Activated T-cell treated with anti-CD3 and anti-CD28 coated beads for 1 hour (primary cell): Measurements from ENCODE around the gene TMEM260.

Experiments
- DNase-seq: peaks from one replicate; pipeline ENCODE4 v3.0.0-alpha.2; 2020; ENCODE audit warnings: low read depth

The TMEM260 gene

GRCh38 chr14:56579345-56580220 lies at the start of gene TMEM260:
Gene TMEM260, plus strand, starts transcription at chr14:56579798. Its CDS starts 117 bp downstream, at chr14:56579915.
- DNase-seq = peak; percentile 88

GRCh38 chr14:56532546-56532945 lies 47.1 kb upstream of the TMEM260 start:
- DNase-seq = no peak

GRCh38 chr14:56534656-56535055 lies 44.9 kb upstream of the TMEM260 start:
- no peak for DNase-seq

- DNase-seq = no peak
Measured at GRCh38 chr14:56539862-56540261, 39.7 kb upstream of the TMEM260 start.

- DNase-seq = no peak
Measured at GRCh38 chr14:56543436-56543835, 36.2 kb upstream of the TMEM260 start.

GRCh38 chr14:56549721-56550120 lies 29.9 kb upstream of the TMEM260 start:
- no peak for DNase-seq

GRCh38 chr14:56552615-56553014 lies 27.0 kb upstream of the TMEM260 start:
- DNase-seq = no peak

GRCh38 chr14:56554301-56554700 lies 25.3 kb upstream of the TMEM260 start:
- no peak for DNase-seq

DNA sequence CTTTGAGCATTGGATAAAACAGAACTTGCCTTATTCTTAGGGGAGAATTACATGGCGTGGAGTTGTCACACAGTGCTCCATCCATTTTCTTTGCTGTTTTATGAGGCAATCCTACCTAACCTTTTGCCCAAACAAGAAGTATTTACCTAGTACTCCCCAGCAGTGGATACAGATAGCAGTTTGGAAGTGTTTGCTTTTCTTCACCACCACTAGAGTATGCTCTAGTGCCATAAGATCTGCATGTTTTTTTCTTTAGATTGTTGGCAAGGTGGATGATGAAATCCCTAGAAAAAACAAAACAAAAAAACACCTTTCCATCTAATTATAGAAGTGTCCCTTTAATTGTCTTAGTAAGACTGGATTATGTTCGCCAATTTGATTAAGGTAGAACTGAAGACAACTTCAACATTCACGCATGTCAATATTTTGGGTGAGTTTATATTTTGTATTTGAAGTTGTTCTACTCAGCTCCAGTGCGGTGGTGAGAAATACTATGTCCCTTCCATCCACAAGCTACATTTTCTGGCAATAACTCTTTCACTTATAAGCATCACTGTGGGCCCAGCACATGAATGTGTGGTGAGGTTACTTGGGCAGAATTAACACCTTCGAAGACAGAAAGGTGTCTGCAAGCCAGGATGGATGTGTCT lies 23.6 kb upstream of the TMEM260 start:
- no peak for DNase-seq

DNA sequence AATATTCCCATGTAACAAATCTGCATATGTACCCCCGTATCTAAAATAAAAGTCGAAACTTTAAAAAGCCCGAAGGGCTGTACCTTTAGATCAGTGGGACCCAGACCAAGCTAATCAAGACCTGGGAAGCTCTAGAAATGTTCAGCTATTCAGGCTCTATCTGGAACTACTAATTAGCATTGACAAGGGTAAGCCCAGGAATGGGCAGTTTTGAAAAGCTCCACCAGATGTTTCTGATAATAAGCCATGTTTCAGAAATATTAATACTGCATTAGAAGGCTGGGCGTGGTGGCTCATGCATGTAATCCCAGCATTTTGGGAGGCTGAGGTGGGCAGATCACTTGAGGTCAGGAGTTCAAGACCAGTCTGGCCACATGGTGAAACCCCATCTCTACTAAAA lies 20.4 kb upstream of the TMEM260 start:
- no peak for DNase-seq

DNA sequence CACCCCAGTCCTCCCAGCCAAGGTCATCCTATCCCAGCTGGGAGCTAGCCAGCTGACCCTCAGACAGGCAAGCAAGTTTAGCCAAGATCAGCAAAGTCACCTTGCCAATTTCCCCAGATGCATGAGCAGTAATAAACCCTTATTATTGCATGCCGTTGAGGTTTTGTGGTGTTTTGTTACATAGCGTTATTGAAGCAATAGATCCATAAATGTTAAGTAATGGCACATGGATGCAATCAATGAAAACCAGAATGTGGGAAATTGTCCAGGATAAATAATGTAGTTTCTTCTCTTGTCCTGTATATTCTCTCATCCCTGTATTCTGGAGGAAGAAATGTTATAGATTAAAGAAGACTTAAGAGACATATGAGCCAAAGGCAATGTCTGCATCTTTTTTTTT lies 18.0 kb upstream of the TMEM260 start:
- DNase-seq = no peak

- DNase-seq = no peak
Measured at GRCh38 chr14:56562883-56563282, 16.7 kb upstream of the TMEM260 start.

DNA sequence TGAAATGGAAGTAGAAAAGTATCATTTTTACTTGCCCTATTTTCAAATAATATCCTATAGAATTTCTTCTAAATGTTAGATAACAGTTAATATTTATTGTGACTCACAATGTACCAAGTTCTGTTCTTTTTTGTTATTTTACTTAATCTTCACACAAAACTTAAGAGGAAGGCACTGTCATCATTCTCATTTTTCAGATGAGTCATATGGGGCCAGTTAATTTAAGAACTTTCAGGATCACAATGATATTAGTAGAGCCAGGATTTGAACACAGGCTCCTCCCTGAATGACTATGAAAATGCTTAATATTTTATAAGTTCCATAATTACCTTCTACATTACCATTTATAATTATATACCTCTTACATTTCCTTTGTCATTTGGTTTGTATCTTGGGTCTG lies 10.4 kb upstream of the TMEM260 start:
- DNase-seq = no peak

GRCh38 chr14:56570295-56570694 lies 9.3 kb upstream of the TMEM260 start:
- DNase-seq = no peak

GRCh38 chr14:56580221-56580711 lies 668 bp downstream of the TMEM260 start:
- DNase-seq = no peak

DNA sequence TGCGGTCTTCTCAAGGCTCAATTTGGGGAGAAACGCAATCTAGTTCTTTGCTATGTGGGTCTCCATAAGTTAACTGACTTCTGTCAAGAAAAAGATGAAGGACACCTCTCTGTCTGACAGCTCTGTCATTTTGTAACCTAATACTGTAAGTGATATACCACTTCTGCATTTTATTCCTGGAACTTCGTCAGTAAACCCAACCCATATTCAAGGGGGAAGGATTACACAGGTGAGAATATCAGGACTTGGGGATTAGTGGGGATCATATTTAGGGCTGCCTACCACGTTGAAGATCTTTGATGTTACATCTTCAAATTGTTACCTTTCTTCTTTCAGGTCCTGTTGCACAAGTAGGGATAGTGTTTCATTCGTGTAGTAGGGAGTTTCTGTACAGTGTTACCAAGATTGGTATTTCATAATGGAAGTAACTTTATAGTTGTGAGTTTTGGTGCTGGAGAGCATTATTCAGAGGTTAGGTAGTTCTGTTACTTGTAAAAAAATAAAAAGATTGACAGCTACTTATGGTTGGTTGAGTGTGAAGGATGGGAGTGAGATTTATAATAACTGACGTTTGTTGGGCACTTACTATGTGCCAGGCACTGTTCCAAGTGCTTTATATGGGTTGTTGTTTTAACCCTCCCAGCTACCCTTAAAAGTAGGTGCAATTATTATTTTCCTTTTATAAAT lies 1.6 kb downstream of the TMEM260 start:
- DNase-seq = no peak

GRCh38 chr14:56585461-56586084 lies 6.0 kb downstream of the TMEM260 start:
- DNase-seq = no peak

DNA sequence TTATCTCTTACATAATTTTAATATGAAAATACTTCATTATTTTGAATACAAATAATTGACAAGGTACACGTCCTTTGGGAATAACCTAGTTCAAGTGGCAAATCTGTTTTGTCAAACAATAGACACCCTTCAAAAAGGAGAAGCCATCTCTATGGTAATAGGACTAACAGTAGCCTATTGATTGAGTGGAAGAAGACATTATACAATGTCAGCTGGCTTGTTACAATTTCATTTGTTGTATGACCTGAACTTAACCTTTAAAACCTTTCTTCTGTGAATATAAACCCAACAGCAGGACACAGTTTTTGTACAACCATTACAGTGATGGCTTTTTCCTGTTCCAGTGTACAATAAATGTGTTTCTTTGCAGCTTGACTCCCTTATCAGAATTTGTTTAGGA lies 8.1 kb downstream of the TMEM260 start:
- no peak for DNase-seq

DNA sequence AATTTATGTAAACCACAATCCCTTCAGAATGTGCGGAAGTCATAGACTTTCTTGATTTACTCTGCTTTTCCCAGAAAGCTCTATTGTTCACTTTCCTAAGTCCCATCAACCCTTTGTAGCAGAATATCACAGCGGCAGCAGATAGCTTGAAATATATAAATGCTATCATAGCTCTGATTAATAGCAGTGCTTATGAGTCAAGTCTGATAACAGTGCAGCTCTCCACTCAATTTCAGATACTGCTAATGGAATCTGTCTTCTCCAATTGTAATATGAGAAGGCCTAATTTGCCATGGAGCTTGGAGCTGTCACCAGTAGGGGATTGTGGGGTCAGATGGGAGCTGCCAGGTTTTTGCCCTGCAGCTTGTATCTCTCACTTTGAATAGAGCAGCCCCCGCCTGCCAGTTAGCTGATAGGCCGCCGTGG lies 10.9 kb downstream of the TMEM260 start:
- no peak for DNase-seq

- no peak for DNase-seq
Measured at GRCh38 chr14:56592746-56593544, 13.3 kb downstream of the TMEM260 start.

DNA sequence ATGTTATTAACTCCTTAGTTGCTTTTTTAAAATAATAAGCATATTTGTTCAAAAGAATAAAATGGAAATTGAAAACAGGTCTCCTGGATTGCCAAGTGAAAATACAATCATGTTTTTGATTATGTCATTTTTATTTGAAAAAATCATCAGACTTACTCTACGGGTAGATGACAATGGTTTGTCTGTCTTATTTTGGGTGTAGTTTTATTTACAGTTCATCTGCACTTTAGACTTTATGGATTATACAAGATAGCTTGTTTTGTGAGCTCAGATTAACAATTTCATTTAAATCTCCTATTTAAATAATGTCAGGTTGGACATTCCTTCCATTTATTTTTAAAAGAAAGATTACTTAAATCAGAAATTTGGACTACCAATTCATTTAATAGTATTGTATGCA lies 14.8 kb downstream of the TMEM260 start:
- DNase-seq = no peak
